ENCODE measurements around the gene SDHA.
"Not testable (repeated sequence)": the region's sequence is repeated elsewhere in the genome, so short reads cannot be mapped to it uniquely, and the experiment has no call there.

GRCh38 chr5:227375-227774 is 9.3 kb downstream of the SDHA start:
- TF ChIP-seq CTCF, POLR2A (IDR thresholded peaks at IDR 0.05): not testable (repeated sequence)
